Measurements from ENCODE around the gene C19orf85. TPM values are rescaled to one million over a fixed set of nuclear protein-coding genes. Genes with fewer than 3 reads are reported as not detected.

Gene C19orf85
- polyA plus RNA-seq, 1 experiment, result not detected

GRCh38 chr19:55493645-55494171 lies 29.2 kb upstream of the C19orf85 start:
- TF ChIP-seq CTCF (IDR thresholded peaks at IDR 0.05; ENCODE audit: low read depth, low read length), result no peak
- Histone ChIP-seq H3K4me3 (ENCODE audit: low read depth, low read length) (peak overlapping the region; percentile 45), H3K27ac (ENCODE audit: low read depth, low read length) (peak overlapping the region; percentile 73), H3K27me3 (ENCODE audit: control insufficient read depth, insufficient read depth, low read length) (no peaks in the 10 kb centered on the region), H3K9me3 (ENCODE audit: control insufficient read depth, insufficient read depth, low read length) (no peaks in the 10 kb centered on the region)
- POLR2A ChIA-PET, result interaction anchor here (0.6 to 1.7 kb wide), 5 partner anchors 9 to 106 kb away, joined by 3 to 6 read pairs (median 3); partner anchors contain the start of genes FIZ1 and NAT14
- CTCF ChIA-PET, result interaction anchor here (1.6 to 8.4 kb wide), 3 partner anchors 11 to 113 kb away, joined by 3 to 69 read pairs (median 62); no protein-coding TSS in a partner anchor
- DNase-seq (ENCODE audit: low read depth, low spot score), result no peak

- no peak for DNase-seq (ENCODE audit: low read depth, low spot score)
- CTCF ChIA-PET, result interaction anchor here (7.6 to 8.4 kb wide), 2 partner anchors 11 to 25 kb away, joined by 62 to 69 read pairs; no protein-coding TSS in a partner anchor
- no peak for TF ChIP-seq CTCF (IDR thresholded peaks at IDR 0.05; ENCODE audit: low read depth, low read length)
- Histone ChIP-seq H3K4me3 (ENCODE audit: low read depth, low read length) (peak overlapping the region; percentile 45), H3K9me3 (ENCODE audit: control insufficient read depth, insufficient read depth, low read length) (no peaks in the 10 kb centered on the region), H3K27ac (ENCODE audit: low read depth, low read length) (peak overlapping the region; percentile 73), H3K27me3 (ENCODE audit: control insufficient read depth, insufficient read depth, low read length) (no peaks in the 10 kb centered on the region)
- POLR2A ChIA-PET, result interaction anchor here (0.6 to 1.3 kb wide), 2 partner anchors 9 to 11 kb away, joined by 3 to 4 read pairs; partner anchors contain the start of gene NAT14
These were observed 28.6 kb upstream of the C19orf85 start for GRCh38 chr19:55493052-55493644.

- H3K27me3 ChIP-seq (ENCODE audit: control insufficient read depth, insufficient read depth, low read length), result no peaks in the 10 kb centered on the region
- DNase-seq (ENCODE audit: low read depth, low spot score), result no peak
- H3K4me3 ChIP-seq (ENCODE audit: low read depth, low read length), result no peak overlapping the region
- CTCF ChIA-PET, result interaction anchor here (7.6 to 8.4 kb wide), 2 partner anchors 12 to 24 kb away, joined by 62 to 69 read pairs; no protein-coding TSS in a partner anchor
- H3K9me3 ChIP-seq (ENCODE audit: control insufficient read depth, insufficient read depth, low read length), result no peaks in the 10 kb centered on the region
- POLR2A ChIA-PET, result no interaction called here
- no peak overlapping the region for H3K27ac ChIP-seq (ENCODE audit: low read depth, low read length)
- TF ChIP-seq CTCF (IDR thresholded peaks at IDR 0.05; ENCODE audit: low read depth, low read length), result no peak
These were observed 27.9 kb upstream of the C19orf85 start for GRCh38 chr19:55492362-55492944.

GRCh38 chr19:55491546-55492360 lies 27.2 kb upstream of the C19orf85 start:
- ChIA-PET POLR2A (interaction anchor here (1.0 kb wide), 1 partner anchor 30 kb away, joined by 3 read pairs; no protein-coding TSS in a partner anchor), CTCF (interaction anchor here (7.6 to 8.4 kb wide), 2 partner anchors 13 to 24 kb away, joined by 62 to 69 read pairs; no protein-coding TSS in a partner anchor)
- no peak for DNase-seq (ENCODE audit: low read depth, low spot score)
- Histone ChIP-seq H3K9me3 (ENCODE audit: control insufficient read depth, insufficient read depth, low read length) (no peaks in the 10 kb centered on the region), H3K27ac (ENCODE audit: low read depth, low read length) (no peak overlapping the region), H3K4me3 (ENCODE audit: low read depth, low read length) (no peak overlapping the region), H3K27me3 (ENCODE audit: control insufficient read depth, insufficient read depth, low read length) (no peaks in the 10 kb centered on the region)
- TF ChIP-seq CTCF (IDR thresholded peaks at IDR 0.05; ENCODE audit: low read depth, low read length), result no peak
